GM18861 (cell line): ENCODE results near the gene PDGFRB.

Experiments used
- ATAC-seq: cut with Tn5 transposase; IDR thresholded peaks from one replicate; pipeline ENCODE4 v1.9.1; 2021; ENCODE audit not compliant: unreplicated experiment

The PDGFRB gene

GRCh38 chr5:150117945-150118560 is 37.6 kb downstream of the PDGFRB start:
- ATAC-seq, result no peak

DNA sequence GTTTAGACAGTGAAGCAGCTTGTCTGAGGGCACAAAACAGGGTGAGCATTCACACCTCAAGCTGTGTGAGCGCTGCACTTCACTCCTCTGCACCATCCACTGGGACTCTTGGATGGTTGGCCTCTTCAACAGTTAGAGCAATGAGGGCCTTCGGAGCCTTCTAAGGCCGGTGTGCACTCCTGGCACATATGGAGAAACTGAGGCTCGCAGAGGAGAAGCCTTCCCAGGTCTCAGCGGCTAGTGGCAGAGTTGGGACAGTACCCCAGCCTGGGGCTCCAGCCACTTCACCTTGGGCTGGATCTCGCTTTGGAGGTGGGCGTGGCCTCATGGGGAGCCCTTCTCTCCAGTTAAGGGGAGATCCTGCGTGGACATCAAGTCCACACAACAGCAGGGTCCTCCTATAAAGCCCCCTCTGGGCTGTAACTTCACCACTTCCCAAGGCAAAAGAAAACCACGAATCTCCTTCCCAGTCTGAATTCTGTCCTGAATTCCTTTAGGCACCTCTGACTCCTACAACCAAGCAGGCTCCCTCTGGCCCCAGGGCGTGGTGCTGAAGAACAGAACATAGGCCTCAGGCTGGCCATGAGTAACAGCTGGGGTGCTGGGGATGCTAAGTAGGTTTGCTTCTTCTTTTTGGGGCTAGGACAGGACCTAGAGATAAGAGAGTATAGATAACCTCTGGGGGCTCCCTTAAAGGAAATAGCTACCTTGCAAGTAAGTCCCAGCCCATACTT is 38.8 kb downstream of the PDGFRB start:
- ATAC-seq, result no peak

DNA sequence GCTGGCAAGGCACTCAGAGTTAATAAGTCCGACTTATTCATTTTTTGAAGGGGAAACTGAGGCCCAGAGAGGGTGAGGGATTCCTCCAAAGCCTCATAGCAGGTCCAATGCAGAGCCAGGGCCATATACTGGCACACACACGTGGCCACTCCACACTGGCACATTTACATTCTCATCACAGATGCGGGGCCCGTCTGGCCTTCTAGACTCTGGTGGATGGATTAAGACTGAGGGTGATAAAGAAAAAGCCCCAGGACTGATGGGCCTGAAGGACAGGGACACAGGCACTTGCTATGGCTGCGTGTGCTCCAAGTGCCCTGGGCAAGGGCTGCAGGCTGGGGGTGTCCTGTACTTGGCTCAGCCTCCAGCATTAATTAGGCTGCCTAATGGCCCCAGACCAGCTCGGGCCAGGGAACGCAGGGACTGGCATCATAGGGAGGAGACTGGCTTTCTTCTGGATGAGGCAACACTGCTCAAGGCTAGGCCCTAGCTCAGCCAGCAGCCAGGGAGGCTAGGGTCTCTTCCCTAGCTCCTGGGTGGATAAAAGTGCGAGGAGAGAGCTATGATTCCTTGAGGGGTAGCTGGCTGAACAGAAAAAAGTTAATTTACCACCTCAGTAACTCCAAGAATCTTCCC is 40.8 kb downstream of the PDGFRB start:
- no peak for ATAC-seq

DNA sequence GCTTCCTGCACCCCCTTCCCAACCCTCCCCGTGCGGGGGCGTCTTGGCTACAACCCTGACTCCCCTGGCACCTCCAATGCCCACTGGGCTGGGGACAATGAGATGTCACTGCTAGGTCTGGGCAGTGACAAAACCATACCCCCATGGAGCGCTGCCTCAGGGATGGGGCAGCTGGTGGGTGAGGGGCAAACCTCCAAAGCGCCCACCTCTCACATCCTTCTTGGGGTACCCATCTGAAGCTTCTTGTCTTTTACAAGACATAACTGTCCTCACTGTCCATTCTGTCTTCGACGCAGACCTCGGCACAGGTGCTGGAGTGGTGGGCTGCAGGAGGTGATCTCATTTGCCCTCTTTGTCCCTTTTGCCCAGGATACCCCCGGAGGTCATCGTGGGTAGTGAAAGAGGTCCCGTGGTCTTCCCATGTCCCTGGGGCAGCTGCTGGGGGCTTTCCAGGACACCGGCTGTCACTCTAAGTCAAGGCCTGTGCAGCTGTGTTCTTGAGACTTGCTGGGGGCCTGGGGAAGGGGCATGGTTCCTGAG is 41.5 kb downstream of the PDGFRB start:
- no peak for ATAC-seq

- ATAC-seq, result no peak
These were observed 42.4 kb downstream of the PDGFRB start for GRCh38 chr5:150113047-150113744.

GRCh38 chr5:150112201-150113046 is 43.2 kb downstream of the PDGFRB start:
- no peak for ATAC-seq

DNA sequence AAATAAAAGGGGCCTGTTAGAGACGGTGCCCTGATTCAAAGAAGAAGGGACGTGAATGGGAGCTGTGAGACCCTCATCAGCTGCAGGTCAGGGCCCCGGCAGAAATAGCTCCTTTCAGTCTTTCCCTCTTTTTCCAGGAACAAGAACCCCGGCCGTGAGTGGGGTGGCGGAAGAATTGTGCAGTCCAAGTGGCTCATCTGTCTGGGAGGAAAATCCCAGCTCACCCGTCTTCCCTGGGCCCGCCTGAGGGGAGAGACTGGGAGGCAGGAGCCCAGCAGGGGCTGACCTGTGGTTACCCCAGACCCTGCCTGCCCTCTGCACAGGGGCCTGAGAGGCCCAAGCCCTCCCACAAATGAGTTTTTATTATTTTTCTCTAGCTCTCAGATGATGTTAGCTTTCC is 44.5 kb downstream of the PDGFRB start:
- ATAC-seq, result no peak

DNA sequence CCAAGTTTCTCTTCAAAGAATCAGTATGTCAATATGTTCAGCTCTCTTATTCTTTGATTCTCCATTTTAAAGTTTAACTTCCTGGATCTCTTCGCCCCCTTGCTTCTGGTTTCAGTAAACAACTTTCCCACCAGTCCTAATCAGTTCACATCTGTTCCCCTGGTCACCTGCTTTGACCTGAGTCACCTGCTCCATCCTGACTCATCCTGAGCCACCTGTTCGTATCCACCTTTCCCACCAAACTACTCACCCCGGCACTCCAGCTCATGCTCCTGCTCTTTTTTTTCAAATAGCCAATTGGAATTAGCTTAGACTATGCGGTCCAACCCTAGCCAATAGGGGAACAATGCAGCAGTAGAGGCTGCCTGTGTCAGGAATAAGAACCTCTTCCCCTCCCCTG is 45.7 kb downstream of the PDGFRB start:
- ATAC-seq, result no peak

GRCh38 chr5:150108711-150109514 is 46.7 kb downstream of the PDGFRB start:
- no peak for ATAC-seq

DNA sequence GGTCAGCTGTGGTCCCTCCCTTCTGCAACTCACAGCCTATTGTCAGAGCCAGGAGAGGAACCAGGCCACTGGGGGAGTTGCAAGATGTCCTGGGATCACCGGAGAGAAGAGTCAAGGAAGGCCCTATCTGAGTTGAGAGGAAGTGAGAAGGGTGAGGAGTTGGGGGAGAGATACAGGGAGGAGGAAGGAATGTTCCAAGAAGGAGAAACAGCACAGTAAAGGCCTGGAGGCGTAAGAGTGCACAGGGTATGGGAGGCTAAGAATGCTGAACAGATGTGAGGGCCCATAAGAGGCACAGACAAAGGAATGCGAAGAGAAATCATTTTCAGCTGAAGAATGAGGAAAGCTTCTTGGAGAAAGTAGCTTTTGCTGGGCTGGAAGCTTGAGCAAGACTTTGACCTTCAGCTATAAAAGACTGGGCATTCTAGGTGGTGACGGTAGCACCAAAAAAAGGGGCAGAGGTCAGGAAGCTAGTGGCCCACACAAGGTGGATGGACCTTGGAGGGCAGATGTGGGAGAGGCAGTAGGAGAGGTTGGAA is 47.7 kb downstream of the PDGFRB start:
- ATAC-seq, result no peak

GRCh38 chr5:150106674-150107426 is 48.8 kb downstream of the PDGFRB start:
- no peak for ATAC-seq

DNA sequence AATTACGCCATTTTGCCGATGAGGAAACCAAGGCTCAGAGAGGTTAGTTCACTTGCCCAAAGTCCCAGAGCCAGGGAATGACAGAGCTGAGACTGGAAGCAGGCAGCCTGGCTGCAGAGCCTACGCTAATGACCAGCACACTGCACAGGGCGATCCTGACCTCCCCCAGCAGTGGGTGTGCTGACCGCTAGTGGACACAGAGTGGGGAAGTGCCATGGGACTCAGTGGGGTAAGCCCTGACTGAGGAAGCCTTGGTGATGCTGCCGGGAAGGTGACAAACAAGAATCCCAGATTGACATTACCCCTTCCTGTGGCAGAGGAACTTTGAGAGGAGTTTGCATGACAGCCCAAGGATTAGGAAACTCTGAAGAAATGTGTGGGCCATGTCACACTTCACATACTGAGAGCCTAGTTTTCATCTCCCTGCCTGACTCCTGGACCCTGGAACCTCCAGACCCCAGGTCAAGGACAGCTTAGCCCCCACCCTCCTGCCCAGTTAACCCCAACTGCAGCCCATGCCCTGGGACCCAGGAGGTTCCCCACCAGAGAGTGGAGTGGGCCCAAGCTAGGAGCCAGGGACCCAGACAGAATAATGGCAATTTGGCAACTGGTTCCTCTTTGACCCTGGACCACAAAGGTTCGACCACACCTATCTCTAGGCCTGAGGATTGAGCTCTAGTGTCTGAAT is 49.6 kb downstream of the PDGFRB start:
- ATAC-seq, result no peak

DNA sequence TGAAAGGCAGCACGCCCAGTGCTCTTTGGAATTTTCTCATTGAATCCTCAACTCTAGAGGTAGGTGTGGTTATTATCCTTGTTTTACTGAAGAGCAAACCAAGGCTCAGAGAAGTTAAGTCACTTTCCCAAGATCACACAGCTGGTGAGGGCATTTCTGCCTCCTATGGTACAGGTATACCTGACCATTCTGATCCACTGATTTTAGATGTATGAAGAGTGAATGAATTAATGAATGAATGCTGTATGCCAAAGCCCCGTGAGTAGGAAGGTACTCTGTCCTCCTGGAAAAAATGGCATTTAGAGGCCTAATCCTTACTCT is 51.1 kb downstream of the PDGFRB start:
- ATAC-seq, result no peak

DNA sequence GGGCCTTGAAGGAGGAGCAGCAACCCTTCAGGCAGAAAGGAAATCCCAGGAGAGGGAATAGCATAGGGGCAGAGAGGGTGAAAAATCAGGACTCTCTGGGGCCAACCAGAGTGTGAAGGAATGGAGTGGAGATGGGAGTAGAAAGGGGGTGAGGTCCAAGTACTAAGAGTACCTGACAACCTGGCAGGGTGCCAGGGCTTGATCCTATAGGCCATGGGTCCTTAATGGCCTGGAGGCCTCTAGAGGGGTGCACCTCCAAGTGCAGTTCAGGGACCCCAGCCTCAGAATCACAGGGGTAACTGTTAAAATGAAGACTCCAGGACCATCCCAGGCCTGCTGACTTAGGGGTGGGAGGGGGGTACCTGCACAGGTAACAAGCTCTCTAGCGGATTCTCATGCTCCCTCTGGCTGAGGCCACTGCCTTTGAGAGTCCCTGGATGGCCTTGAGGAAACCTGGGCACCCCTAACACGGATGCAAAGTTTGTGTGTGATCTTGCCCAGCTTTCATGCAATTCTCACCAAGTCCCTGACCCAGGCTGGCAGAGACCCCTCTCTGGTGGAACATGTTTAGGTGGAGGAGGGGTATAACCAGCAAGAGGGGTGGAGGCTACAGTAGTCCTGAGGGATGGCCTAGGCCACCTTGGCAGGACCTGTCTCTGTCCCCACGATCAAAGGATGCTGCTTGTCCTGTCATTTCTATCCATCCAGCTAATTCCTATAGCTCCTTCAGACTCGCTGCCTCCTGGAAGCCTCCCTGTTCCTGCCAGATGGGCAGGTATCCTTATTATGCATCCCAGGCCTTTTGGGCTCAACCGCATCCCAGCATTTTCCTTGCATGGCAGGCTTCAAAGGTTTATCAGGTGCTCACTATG is 51.7 kb downstream of the PDGFRB start:
- ATAC-seq, result no peak

DNA sequence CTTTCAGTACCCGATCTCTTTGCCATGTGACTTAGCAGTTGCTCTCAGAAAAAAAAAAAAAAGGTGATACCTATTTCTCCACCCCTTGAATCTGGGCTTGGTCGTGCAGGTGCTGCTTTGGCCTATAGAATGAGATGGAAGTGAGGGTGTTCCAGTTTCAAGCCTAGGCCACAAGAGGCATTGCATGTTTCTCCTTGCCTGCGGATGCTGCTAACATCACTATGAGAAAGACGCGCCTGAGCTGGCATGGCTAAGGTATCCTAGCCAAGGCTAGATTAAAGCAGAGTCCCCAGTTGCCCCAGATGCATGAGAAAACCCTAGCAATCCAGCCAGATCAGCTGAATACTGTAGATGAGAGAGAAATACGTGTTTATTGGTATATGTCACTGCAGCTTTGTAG is 54.6 kb downstream of the PDGFRB start:
- no peak for ATAC-seq

GRCh38 chr5:150097152-150097551 is 58.5 kb downstream of the PDGFRB start:
- ATAC-seq, result no peak

GRCh38 chr5:150092159-150092787 is 63.4 kb downstream of the PDGFRB start:
- ATAC-seq, result no peak
